ENCODE measurements around the gene ATG9B.

Gene ATG9B

DNA sequence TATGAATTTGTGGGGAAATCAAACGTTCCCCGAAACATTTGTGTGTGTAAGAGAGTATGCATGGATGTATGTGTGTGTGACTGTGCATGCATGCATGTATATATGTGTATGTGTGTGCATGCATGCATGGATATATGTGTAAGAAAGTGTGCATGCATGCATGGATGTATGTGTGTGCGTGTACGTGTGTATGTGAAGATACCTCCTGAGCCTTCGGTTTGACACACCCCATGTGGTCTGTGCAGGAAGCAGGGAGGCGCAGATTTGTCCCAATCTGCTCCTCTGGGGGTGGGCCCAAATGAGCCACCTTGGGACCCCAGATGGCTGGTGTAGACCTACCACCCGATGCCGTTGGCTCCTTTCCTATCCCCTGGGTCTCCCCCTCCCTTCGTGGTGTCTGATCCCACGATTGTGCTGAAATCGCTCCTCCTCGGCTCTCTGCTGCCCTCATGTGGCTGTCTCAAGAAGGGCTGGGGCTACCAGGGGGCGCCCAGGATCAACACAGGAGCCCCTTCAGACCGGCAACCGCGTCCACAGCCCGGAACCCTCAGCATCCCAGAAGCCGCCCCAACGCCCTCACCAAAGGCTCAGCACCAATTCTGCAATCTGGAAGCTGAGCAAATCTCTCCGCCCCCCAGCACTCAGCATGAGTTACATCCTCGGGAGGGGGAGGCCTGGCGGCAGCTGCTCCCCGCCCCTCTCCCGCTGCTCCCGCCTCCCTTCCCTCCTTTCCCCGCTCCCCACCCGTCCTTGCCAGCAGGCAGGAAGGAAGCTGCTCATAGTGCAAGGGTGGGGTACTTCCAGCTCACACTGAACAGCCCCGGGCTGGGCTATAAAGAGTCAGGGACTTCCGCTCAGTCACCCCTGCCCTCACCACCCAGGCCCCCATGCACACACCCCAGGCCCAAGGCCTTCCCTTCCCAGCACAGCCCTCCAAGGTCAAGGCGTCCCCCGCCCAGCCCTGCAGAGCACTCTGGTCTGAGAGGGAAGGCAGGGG, 35.8 kb downstream of the ATG9B start (continued):
- TF ChIP-seq PRDM6 (tag by site-specific recombination; IDR thresholded peaks at IDR 0.05) (no peak), ZBTB6 (tag by site-specific recombination; IDR thresholded peaks at IDR 0.05) (no peak), HOXA7 (CRISPR knock-in tag; IDR thresholded peaks at IDR 0.05; ENCODE audit: borderline replicate concordance) (no peak), WT1 (tag by site-specific recombination; IDR thresholded peaks at IDR 0.05) (peak; percentile 64; the same call in 1 of the 2 replicates), ZNF768 (tag by site-specific recombination; IDR thresholded peaks at IDR 0.05) (no peak), ZNF830 (tag by site-specific recombination; IDR thresholded peaks at IDR 0.05; ENCODE audit: low read depth) (no peak), ZBTB17 (tag by site-specific recombination; IDR thresholded peaks at IDR 0.05) (peak; percentile 87), ZNF23 (tag by site-specific recombination; IDR thresholded peaks at IDR 0.05; ENCODE audit: borderline replicate concordance) (no peak), ZNF585B (tag by site-specific recombination; IDR thresholded peaks at IDR 0.05) (no peak), ZNF404 (tag by site-specific recombination; IDR thresholded peaks at IDR 0.05) (no peak), ZNF76 (tag by site-specific recombination; IDR thresholded peaks at IDR 0.05; ENCODE audit: borderline replicate concordance, low read depth) (0 out of 2 replicates have a peak, but pooled peaks have one; percentile 31), ZNF423 (tag by site-specific recombination; IDR thresholded peaks at IDR 0.05) (no peak), SP3 (tag by site-specific recombination; IDR thresholded peaks at IDR 0.05) (peak; percentile 53), ZNF184 (tag by site-specific recombination; IDR thresholded peaks at IDR 0.05) (no peak), ZNF311 (tag by site-specific recombination; IDR thresholded peaks at IDR 0.05; ENCODE audit: borderline replicate concordance) (no peak), OSR2 (tag by site-specific recombination; IDR thresholded peaks at IDR 0.05) (peak; percentile 63; the same call in 1 of the 2 replicates), ZNF398 (tag by site-specific recombination; IDR thresholded peaks at IDR 0.05) (peak; percentile 92), ZNF561 (tag by site-specific recombination; IDR thresholded peaks at IDR 0.05; ENCODE audit: borderline replicate concordance) (0 out of 2 replicates have a peak, but pooled peaks have one; percentile 41), ZNF366 (tag by site-specific recombination; conservative IDR thresholded peaks at IDR 0.05) (no peak), ZXDB (tag by site-specific recombination; IDR thresholded peaks at IDR 0.05) (0 out of 2 replicates have a peak, but pooled peaks have one; percentile 22), ZBTB20 (tag by site-specific recombination; IDR thresholded peaks at IDR 0.05) (peak; percentile 59; the same call in 1 of the 2 replicates)
- TF ChIP-seq, protein P1, sequence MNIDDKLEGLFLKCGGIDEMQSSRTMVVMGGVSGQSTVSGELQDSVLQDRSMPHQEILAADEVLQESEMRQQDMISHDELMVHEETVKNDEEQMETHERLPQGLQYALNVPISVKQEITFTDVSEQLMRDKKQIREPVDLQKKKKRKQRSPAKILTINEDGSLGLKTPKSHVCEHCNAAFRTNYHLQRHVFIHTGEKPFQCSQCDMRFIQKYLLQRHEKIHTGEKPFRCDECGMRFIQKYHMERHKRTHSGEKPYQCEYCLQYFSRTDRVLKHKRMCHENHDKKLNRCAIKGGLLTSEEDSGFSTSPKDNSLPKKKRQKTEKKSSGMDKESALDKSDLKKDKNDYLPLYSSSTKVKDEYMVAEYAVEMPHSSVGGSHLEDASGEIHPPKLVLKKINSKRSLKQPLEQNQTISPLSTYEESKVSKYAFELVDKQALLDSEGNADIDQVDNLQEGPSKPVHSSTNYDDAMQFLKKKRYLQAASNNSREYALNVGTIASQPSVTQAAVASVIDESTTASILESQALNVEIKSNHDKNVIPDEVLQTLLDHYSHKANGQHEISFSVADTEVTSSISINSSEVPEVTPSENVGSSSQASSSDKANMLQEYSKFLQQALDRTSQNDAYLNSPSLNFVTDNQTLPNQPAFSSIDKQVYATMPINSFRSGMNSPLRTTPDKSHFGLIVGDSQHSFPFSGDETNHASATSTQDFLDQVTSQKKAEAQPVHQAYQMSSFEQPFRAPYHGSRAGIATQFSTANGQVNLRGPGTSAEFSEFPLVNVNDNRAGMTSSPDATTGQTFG (tag by site-specific recombination; IDR thresholded peaks at IDR 0.05; ENCODE audit: borderline replicate concordance) = no peak
- TF ChIP-seq, protein P2, sequence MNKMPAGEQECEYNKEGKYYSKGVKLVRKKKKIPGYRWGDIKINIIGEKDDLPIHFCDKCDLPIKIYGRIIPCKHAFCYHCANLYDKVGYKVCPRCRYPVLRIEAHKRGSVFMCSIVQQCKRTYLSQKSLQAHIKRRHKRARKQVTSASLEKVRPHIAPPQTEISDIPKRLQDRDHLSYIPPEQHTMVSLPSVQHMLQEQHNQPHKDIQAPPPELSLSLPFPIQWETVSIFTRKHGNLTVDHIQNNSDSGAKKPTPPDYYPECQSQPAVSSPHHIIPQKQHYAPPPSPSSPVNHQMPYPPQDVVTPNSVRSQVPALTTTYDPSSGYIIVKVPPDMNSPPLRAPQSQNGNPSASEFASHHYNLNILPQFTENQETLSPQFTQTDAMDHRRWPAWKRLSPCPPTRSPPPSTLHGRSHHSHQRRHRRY (tag by site-specific recombination; IDR thresholded peaks at IDR 0.05) = no peak
- TF ChIP-seq, protein P3, sequence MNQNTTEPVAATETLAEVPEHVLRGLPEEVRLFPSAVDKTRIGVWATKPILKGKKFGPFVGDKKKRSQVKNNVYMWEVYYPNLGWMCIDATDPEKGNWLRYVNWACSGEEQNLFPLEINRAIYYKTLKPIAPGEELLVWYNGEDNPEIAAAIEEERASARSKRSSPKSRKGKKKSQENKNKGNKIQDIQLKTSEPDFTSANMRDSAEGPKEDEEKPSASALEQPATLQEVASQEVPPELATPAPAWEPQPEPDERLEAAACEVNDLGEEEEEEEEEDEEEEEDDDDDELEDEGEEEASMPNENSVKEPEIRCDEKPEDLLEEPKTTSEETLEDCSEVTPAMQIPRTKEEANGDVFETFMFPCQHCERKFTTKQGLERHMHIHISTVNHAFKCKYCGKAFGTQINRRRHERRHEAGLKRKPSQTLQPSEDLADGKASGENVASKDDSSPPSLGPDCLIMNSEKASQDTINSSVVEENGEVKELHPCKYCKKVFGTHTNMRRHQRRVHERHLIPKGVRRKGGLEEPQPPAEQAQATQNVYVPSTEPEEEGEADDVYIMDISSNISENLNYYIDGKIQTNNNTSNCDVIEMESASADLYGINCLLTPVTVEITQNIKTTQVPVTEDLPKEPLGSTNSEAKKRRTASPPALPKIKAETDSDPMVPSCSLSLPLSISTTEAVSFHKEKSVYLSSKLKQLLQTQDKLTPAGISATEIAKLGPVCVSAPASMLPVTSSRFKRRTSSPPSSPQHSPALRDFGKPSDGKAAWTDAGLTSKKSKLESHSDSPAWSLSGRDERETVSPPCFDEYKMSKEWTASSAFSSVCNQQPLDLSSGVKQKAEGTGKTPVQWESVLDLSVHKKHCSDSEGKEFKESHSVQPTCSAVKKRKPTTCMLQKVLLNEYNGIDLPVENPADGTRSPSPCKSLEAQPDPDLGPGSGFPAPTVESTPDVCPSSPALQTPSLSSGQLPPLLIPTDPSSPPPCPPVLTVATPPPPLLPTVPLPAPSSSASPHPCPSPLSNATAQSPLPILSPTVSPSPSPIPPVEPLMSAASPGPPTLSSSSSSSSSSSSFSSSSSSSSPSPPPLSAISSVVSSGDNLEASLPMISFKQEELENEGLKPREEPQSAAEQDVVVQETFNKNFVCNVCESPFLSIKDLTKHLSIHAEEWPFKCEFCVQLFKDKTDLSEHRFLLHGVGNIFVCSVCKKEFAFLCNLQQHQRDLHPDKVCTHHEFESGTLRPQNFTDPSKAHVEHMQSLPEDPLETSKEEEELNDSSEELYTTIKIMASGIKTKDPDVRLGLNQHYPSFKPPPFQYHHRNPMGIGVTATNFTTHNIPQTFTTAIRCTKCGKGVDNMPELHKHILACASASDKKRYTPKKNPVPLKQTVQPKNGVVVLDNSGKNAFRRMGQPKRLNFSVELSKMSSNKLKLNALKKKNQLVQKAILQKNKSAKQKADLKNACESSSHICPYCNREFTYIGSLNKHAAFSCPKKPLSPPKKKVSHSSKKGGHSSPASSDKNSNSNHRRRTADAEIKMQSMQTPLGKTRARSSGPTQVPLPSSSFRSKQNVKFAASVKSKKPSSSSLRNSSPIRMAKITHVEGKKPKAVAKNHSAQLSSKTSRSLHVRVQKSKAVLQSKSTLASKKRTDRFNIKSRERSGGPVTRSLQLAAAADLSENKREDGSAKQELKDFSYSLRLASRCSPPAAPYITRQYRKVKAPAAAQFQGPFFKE (tag by site-specific recombination; IDR thresholded peaks at IDR 0.05; ENCODE audit: borderline replicate concordance) = no peak

All from HEK293 (cell line).